Activated CD8-positive, alpha-beta T cell treated with anti-CD3 and anti-CD28 coated beads for 36 hours (primary cell): ENCODE results near the gene LARGE1. TPM values are rescaled to one million over a fixed set of nuclear protein-coding genes. Genes with fewer than 3 reads are reported as not detected.
"Not testable (repeated sequence)": the region's sequence is repeated elsewhere in the genome, so short reads cannot be mapped to it uniquely, and the experiment has no call there.

Experiments
- ATAC-seq: fragments of 200-7000 bp; cut with Tn5 transposase; one replicate; pipeline ENCODE4 v1.10.0; 2021; ENCODE audit warnings: mild to moderate bottlenecking, moderate library complexity
- CTCF ChIA-PET: fragments of 350-600 bp; sonication (Branson Sonifier 250); formaldehyde crosslinking; loops from one replicate; lab custom pipeline; 2021; ENCODE audit warnings: antibody characterized with exemption; lab: Charles Lee
- POLR2A ChIA-PET: fragments of 350-600 bp; sonication (Branson Sonifier 250); formaldehyde crosslinking; loops from one replicate; lab custom pipeline; 2021; ENCODE audit warnings: antibody characterized with exemption; lab: Charles Lee
- DNase-seq: peaks from one replicate; pipeline ENCODE4 v3.0.0-alpha.2; 2020
- H3K27ac Mint-ChIP-seq: one replicate; pipeline ENCODE4 v1.8.0; 2021; ENCODE audit warnings: mild to moderate bottlenecking, mixed read lengths
- H3K27me3 Mint-ChIP-seq: one replicate; pipeline ENCODE4 v1.8.0; 2021; ENCODE audit warnings: mixed read lengths
- H3K36me3 Mint-ChIP-seq: one replicate; pipeline ENCODE4 v1.8.0; 2021; ENCODE audit warnings: low read depth, mixed read lengths
- H3K4me1 Mint-ChIP-seq: one replicate; pipeline ENCODE4 v1.8.0; 2021; ENCODE audit warnings: low read depth, mixed read lengths
- H3K4me3 Mint-ChIP-seq: one replicate; pipeline ENCODE4 v1.8.0; 2021; ENCODE audit warnings: mild to moderate bottlenecking, moderate library complexity, mixed read lengths
- H3K9me3 Mint-ChIP-seq: one replicate; pipeline ENCODE4 v1.8.0; 2021; ENCODE audit warnings: mixed read lengths
- intact Hi-C: fragments of 100-400 bp; cut with micrococcal nuclease; formaldehyde crosslinking; loops from one replicate; pipeline ENCODE4 v1.10.0; 2022
- total RNA-seq, 2 experiments: library from RNA; stranded (reverse); gene quantifications; one replicate each; pipeline ENCODE4 v1.2.3, GENCODE V29; 2021
- TF ChIP-seq, protein P1 (sequence below): fragments of 200-600 bp; IDR thresholded peaks from one replicate; pipeline ENCODE4 v1.8.0; 2022; ENCODE audit warnings: antibody characterized with exemption, mild to moderate bottlenecking

The LARGE1 gene
- total RNA-seq, 2 experiments from 2014 or later, result 0.31 to 0.32 TPM

DNA sequence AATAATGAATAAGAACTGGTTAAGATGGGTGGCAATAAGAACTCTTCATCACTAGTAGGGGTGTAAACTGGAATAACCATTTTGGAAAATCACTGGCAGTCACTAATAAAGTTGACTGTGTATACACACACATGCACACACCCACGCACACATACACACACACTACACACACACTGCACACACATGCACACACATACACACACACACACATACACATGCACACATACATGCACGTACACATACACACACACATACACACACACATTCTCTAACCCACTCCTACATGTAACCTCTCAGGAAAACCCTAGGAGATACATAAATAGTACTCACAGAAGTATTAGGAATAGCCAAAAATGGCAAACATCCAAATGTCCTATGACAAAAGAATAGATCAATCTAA is 455.6 kb downstream of the LARGE1 start:
- CTCF ChIA-PET, result no interaction called here
- no peak overlapping the region for H3K27ac Mint-ChIP-seq
- H3K27me3 Mint-ChIP-seq, result no peaks in the 10 kb centered on the region
- no peaks in the 10 kb centered on the region for H3K4me1 Mint-ChIP-seq
- no peaks in the 10 kb centered on the region for H3K36me3 Mint-ChIP-seq
- no peak for DNase-seq
- H3K9me3 Mint-ChIP-seq, result peaks cover 18% of the 10 kb centered on the region
- TF ChIP-seq, protein P1, sequence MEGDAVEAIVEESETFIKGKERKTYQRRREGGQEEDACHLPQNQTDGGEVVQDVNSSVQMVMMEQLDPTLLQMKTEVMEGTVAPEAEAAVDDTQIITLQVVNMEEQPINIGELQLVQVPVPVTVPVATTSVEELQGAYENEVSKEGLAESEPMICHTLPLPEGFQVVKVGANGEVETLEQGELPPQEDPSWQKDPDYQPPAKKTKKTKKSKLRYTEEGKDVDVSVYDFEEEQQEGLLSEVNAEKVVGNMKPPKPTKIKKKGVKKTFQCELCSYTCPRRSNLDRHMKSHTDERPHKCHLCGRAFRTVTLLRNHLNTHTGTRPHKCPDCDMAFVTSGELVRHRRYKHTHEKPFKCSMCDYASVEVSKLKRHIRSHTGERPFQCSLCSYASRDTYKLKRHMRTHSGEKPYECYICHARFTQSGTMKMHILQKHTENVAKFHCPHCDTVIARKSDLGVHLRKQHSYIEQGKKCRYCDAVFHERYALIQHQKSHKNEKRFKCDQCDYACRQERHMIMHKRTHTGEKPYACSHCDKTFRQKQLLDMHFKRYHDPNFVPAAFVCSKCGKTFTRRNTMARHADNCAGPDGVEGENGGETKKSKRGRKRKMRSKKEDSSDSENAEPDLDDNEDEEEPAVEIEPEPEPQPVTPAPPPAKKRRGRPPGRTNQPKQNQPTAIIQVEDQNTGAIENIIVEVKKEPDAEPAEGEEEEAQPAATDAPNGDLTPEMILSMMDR, result no peak
- ATAC-seq, result no peak
- intact Hi-C loops, result no loop called here
- no peak overlapping the region for H3K4me3 Mint-ChIP-seq
- POLR2A ChIA-PET, result no interaction called here

DNA sequence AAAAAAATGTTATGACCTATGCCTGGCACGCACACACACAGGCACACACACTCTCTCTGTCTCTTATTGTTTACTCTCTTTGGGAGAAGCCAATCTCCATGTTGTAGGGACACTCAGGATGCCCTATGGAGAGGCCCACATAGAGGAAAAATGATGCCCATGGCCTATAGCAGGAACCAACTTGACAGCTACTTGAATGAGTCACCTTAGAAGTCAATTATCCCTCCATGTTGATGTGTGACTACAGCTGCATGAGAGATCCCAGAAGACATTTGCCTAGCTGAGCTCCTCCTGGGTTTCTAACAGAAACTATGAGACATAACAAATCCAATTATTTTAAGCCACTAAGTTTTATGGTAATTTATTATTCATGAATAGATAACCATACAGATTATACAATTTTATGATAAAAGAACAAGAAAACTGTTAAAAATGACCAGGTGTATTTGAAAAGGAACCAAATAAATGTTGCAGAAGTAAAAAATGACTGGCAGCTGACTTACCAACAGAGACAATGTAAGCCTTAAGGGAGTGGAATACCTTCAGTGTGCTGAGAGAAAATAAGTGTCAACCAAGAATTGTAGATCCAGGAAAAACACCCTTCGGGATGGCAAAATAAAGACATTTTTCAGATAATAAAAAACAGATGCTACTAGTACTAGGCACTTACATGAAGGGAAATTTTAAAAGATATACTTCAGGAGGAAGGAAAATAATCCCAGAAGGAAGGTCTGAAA is 458.4 kb downstream of the LARGE1 start:
- Mint-ChIP-seq H3K27ac (no peak overlapping the region), H3K9me3 (peaks cover 16% of the 10 kb centered on the region), H3K4me1 (no peaks in the 10 kb centered on the region), H3K36me3 (no peaks in the 10 kb centered on the region), H3K27me3 (no peaks in the 10 kb centered on the region), H3K4me3 (no peak overlapping the region)
- ChIA-PET POLR2A (no interaction called here), CTCF (no interaction called here)
- intact Hi-C loops, result no loop called here
- TF ChIP-seq, protein P1, result no peak
- ATAC-seq (no peak), DNase-seq (no peak)

DNA sequence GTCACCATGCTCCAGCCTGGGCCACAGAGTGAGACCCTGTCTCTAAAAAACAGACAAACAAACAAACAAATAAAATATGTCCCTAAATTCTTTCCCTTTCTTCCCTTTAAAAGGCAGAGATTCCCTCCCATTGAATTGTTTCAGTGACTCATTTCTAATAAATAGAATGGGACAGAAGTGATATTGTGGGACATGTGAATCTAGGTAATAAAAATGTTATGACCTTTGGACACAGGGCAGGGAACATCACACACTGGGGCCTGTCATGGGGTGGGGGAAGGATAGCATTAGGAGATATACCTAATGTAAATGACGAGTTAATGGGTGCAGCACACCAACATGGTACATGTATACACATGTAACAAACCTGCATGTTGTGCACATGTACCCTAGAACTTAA is 459.0 kb downstream of the LARGE1 start:
- CTCF ChIA-PET, H3K4me3 Mint-ChIP-seq, POLR2A ChIA-PET, intact Hi-C loops, H3K4me1 Mint-ChIP-seq, DNase-seq, H3K36me3 Mint-ChIP-seq, H3K27me3 Mint-ChIP-seq, ATAC-seq, H3K27ac Mint-ChIP-seq: not testable (repeated sequence)
- peaks cover 16% of the 10 kb centered on the region for H3K9me3 Mint-ChIP-seq

DNA sequence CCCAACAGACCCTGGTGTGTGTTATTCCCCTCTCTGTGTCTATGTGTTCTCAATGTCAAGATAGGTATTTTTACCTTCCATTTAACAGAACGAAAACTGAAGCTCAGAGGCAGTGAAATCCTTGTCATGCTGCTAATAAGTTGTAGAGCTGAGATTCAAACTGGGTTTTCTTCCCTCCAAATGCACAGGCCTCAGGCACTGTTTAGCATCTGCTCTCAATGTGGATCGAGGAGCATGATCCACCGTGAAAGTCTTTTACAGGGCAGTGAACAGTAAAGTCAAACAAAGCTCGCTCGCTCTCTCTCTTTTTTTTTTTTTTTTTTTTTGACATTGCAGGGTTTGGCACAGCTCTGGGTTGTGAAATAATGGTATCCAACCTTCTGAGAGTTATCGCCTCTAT is 461.1 kb downstream of the LARGE1 start:
- Mint-ChIP-seq H3K27ac (no peak overlapping the region), H3K4me1 (no peaks in the 10 kb centered on the region), H3K36me3 (no peaks in the 10 kb centered on the region), H3K27me3 (no peaks in the 10 kb centered on the region), H3K9me3 (peaks cover 10% of the 10 kb centered on the region), H3K4me3 (no peak overlapping the region)
- intact Hi-C loops, result no loop called here
- CTCF ChIA-PET, result no interaction called here
- POLR2A ChIA-PET, result no interaction called here
- no peak for ATAC-seq
- TF ChIP-seq, protein P1, result no peak
- DNase-seq, result no peak

DNA sequence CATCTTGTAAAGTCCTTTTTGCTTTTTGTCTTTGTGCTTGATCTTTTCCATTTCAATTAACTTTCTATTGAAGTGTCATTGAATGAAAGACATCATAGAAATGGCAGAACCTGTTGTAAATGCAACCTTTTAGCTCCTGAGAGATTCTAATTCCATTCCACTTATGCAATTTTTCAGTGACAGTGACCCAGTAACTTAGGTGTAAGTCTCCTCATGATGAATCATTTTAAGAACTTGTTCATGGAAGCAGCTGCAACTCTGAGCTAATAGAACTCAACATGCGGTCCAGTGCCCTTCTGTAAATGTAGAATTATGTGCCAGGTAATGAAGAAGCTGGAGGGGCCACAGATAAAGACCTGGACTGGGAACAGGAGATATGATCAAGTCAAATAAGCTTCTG is 463.8 kb downstream of the LARGE1 start:
- CTCF ChIA-PET, result no interaction called here

More for the DNA sequence above, 463.8 kb downstream of the LARGE1 start:
- Mint-ChIP-seq H3K4me3 (no peak overlapping the region), H3K27ac (no peak overlapping the region), H3K4me1 (no peaks in the 10 kb centered on the region), H3K27me3 (no peaks in the 10 kb centered on the region), H3K9me3 (peaks cover 4% of the 10 kb centered on the region), H3K36me3 (no peaks in the 10 kb centered on the region)
- POLR2A ChIA-PET, result no interaction called here
- no peak for DNase-seq
- TF ChIP-seq, protein P1, result no peak
- intact Hi-C loops, result no loop called here
- no peak for ATAC-seq
